Effector memory CD8-positive, alpha-beta T cell (primary cell): ENCODE results near the gene FZD2.

Experiments
- ATAC-seq: fragments of 150-1000 bp; cut with Tn5 transposase; replicated peaks from 2 replicates; pipeline ENCODE4 v1.10.0; 2021; ENCODE audit warnings: mild to moderate bottlenecking, moderate library complexity
- DNase-seq, 3 experiments: peaks; one replicate each; pipeline ENCODE4 v3.0.0; 2021
- H3K27ac Mint-ChIP-seq, 2 donors: one replicate each; pipeline ENCODE4 v1.8.0; 2022; ENCODE audit warnings: mild to moderate bottlenecking in 2 of 2, mixed read lengths in 2 of 2, moderate library complexity in 2 of 2
- H3K27me3 Mint-ChIP-seq, 2 donors: one replicate each; pipeline ENCODE4 v1.8.0; 2022; ENCODE audit warnings: mixed read lengths in 2 of 2
- H3K36me3 Mint-ChIP-seq: one replicate; pipeline ENCODE4 v1.8.0; 2022; ENCODE audit warnings: mild to moderate bottlenecking, moderate library complexity, mixed read lengths; ENCODE audit not compliant: insufficient read depth
- H3K4me1 Mint-ChIP-seq, 2 donors: one replicate each; pipeline ENCODE4 v1.8.0; 2022; ENCODE audit warnings: low read depth in 2 of 2, mixed read lengths in 2 of 2
- H3K4me3 Mint-ChIP-seq, 2 donors: one replicate each; pipeline ENCODE4 v1.8.0; 2022; ENCODE audit warnings: mild to moderate bottlenecking in 2 of 2, mixed read lengths in 2 of 2, moderate library complexity in 2 of 2
- H3K9me3 Mint-ChIP-seq, 2 donors: one replicate each; pipeline ENCODE4 v1.8.0; 2022; ENCODE audit warnings: mixed read lengths in 2 of 2

The FZD2 gene

GRCh38 chr17:44599298-44600175 is 42.3 kb downstream of the FZD2 start:
- ATAC-seq (no peak), DNase-seq (no peak)
- peaks cover 32 to 50% of the 10 kb centered on the region in 2 donors for H3K27me3 Mint-ChIP-seq
- peaks cover 3% of the 10 kb centered on the region for H3K36me3 Mint-ChIP-seq
- no peaks in the 10 kb centered on the region for H3K4me1 Mint-ChIP-seq
- no peak overlapping the region for H3K4me3 Mint-ChIP-seq
- H3K9me3 Mint-ChIP-seq = no peaks in the 10 kb centered on the region
- H3K27ac Mint-ChIP-seq = no peak overlapping the region

GRCh38 chr17:44601539-44601938 is 44.3 kb downstream of the FZD2 start:
- no peaks in the 10 kb centered on the region for H3K4me1 Mint-ChIP-seq
- H3K36me3 Mint-ChIP-seq = peaks cover 3% of the 10 kb centered on the region
- DNase-seq (no peak), ATAC-seq (no peak)
- no peak overlapping the region for H3K4me3 Mint-ChIP-seq
- H3K27ac Mint-ChIP-seq = no peak overlapping the region
- H3K27me3 Mint-ChIP-seq = peaks cover 36 to 54% of the 10 kb centered on the region in 2 donors
- no peaks in the 10 kb centered on the region for H3K9me3 Mint-ChIP-seq

- H3K27me3 Mint-ChIP-seq = peaks cover 36 to 59% of the 10 kb centered on the region in 2 donors
- no peak for DNase-seq
- H3K4me1 Mint-ChIP-seq = no peaks in the 10 kb centered on the region
- H3K9me3 Mint-ChIP-seq = no peaks in the 10 kb centered on the region
- no peak overlapping the region for H3K27ac Mint-ChIP-seq
- no peak overlapping the region for H3K4me3 Mint-ChIP-seq
- ATAC-seq = no peak
- H3K36me3 Mint-ChIP-seq = peaks cover 3% of the 10 kb centered on the region
Measured at GRCh38 chr17:44601973-44602372, 44.7 kb downstream of the FZD2 start.

GRCh38 chr17:44602390-44602789 is 45.1 kb downstream of the FZD2 start:
- H3K4me1 Mint-ChIP-seq = no peaks in the 10 kb centered on the region
- H3K27me3 Mint-ChIP-seq = peaks cover 33 to 62% of the 10 kb centered on the region in 2 donors
- DNase-seq (no peak), ATAC-seq (no peak)
- H3K36me3 Mint-ChIP-seq = peaks cover 3% of the 10 kb centered on the region
- no peaks in the 10 kb centered on the region for H3K9me3 Mint-ChIP-seq
- no peak overlapping the region for H3K27ac Mint-ChIP-seq
- H3K4me3 Mint-ChIP-seq = no peak overlapping the region

- peaks cover 3% of the 10 kb centered on the region for H3K36me3 Mint-ChIP-seq
- H3K27me3 Mint-ChIP-seq = peaks cover 27 to 62% of the 10 kb centered on the region in 2 donors
- no peaks in the 10 kb centered on the region for H3K9me3 Mint-ChIP-seq
- DNase-seq (no peak), ATAC-seq (no peak)
- H3K4me1 Mint-ChIP-seq = no peaks in the 10 kb centered on the region
- no peak overlapping the region for H3K4me3 Mint-ChIP-seq
- no peak overlapping the region for H3K27ac Mint-ChIP-seq
Measured at GRCh38 chr17:44602970-44603369, 45.7 kb downstream of the FZD2 start.

GRCh38 chr17:44604116-44604761 is 47.0 kb downstream of the FZD2 start:
- H3K27ac Mint-ChIP-seq = no peak overlapping the region
- no peaks in the 10 kb centered on the region for H3K4me1 Mint-ChIP-seq
- H3K4me3 Mint-ChIP-seq = no peak overlapping the region

GRCh38 chr17:44604768-44605485 is 47.6 kb downstream of the FZD2 start:
- no peaks in the 10 kb centered on the region for H3K9me3 Mint-ChIP-seq
- DNase-seq (no peak), ATAC-seq (no peak)
- no peak overlapping the region for H3K27ac Mint-ChIP-seq
- H3K4me3 Mint-ChIP-seq = no peak overlapping the region
- H3K27me3 Mint-ChIP-seq = peaks cover 26 to 59% of the 10 kb centered on the region in 2 donors
- H3K4me1 Mint-ChIP-seq = no peaks in the 10 kb centered on the region
- peaks cover 3% of the 10 kb centered on the region for H3K36me3 Mint-ChIP-seq

More at GRCh38 chr17:44604116-44604761, 47.0 kb downstream of the FZD2 start:
- no peaks in the 10 kb centered on the region for H3K9me3 Mint-ChIP-seq
- DNase-seq (no peak), ATAC-seq (no peak)
- H3K36me3 Mint-ChIP-seq = peaks cover 3% of the 10 kb centered on the region
- peaks cover 31 to 58% of the 10 kb centered on the region in 2 donors for H3K27me3 Mint-ChIP-seq

DNA sequence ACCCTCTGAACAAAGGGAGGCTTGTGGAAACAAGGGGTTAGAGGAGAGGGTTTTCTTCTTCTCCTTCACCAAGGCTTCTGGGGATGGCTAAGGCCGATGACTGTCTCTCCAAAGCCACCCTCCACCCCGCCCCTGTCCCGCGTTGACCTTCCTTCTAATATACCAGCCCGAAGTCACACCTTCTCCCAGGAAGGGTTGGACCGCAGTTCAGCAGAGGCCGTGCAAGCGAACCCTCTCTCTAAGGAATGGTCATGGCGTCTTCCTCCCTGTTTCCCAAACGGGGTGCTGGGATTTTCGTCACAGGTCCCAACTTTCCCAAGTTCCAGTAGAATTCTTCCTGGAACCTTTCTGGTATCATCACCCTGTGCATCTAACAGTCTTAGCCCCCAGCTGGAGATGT is 49.4 kb downstream of the FZD2 start:
- H3K27me3 Mint-ChIP-seq = peaks cover 24 to 72% of the 10 kb centered on the region in 2 donors
- no peaks in the 10 kb centered on the region for H3K4me1 Mint-ChIP-seq
- ATAC-seq = no peak
- no peak overlapping the region for H3K4me3 Mint-ChIP-seq
- no peaks in the 10 kb centered on the region for H3K9me3 Mint-ChIP-seq
- H3K27ac Mint-ChIP-seq = no peak overlapping the region
- DNase-seq = no peak
- no peaks in the 10 kb centered on the region for H3K36me3 Mint-ChIP-seq

DNA sequence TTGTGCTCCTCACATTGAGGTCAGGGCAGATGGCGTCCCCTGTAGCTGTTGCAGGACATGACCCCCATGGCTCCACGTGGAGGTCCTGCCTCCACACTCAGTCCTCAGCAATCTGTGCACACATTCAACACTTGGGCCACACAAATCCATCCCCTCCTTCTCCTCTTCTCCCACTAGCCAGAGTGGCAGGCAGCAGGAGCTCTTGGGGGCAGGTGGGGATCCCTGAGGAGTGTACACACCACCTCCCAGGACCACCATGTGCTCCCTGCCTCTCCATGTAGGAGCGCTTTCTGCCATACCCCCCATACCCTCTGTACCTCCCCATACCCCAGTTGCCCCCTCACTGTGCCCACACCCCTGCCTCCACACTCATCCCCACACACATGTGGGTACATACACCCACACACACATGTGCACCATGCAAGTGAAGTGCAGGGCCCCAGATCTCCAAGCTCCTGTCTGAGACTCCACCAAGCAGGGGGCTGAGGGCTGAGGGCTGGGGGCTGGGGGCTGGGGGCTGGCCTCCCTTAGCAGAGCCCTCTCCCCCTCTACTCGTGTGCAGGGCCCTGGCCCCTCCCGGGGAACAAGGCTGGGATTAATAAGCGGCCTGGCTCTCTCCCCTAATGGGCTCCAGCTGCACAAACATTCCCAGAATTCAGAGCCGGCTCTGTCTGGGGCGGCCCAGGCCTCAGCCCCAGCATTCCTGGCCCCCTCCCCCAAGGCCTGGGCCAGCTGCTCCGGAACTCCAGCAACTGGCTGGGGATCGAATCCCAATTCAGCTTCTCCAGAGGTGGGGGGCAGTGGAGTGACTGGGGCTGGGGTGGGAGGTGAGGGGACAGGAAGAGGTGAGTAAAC is 50.8 kb downstream of the FZD2 start:
- ATAC-seq = no peak
- no peak overlapping the region for H3K4me3 Mint-ChIP-seq
- H3K4me1 Mint-ChIP-seq = no peaks in the 10 kb centered on the region
- no peak for DNase-seq
- H3K36me3 Mint-ChIP-seq = no peaks in the 10 kb centered on the region
- H3K9me3 Mint-ChIP-seq = no peaks in the 10 kb centered on the region
- peaks cover 26 to 73% of the 10 kb centered on the region in 2 donors for H3K27me3 Mint-ChIP-seq
- H3K27ac Mint-ChIP-seq = no peak overlapping the region

DNA sequence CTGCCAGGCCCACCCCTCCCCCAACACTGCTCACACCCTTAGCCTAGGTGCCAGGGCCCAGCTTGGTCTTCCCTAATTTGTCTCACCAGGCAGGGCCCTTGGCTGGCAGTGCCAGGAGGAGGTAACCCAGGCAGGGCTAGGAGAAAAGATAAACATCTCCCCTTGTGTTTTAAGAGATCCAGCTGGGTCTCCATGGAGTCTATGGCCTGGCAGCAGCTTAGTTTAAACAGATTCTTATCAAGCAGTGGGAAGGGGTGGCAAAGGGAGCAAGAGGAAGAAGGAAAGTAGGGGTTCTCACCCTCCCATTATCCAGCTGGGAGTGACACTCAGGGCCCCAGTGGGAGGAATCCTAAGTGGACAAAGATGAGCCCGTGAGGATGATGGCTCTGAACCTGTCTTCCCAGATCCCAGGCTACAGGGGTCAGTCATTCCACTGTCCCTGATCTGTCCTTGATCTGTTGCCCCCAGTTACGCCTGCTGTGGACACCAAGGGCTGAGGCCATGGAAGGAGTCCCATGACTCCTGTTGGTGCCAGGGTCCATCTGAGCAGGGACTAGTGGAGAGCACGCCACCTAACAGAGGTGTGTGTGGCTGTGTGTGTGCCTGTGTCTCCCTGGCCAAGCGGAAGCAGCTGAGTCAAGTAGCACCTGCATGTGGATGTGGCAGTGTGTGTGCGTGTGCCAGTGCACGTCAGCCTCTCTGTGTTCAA is 51.6 kb downstream of the FZD2 start:
- peaks cover 28 to 78% of the 10 kb centered on the region in 2 donors for H3K27me3 Mint-ChIP-seq
- H3K4me1 Mint-ChIP-seq = no peaks in the 10 kb centered on the region
- ATAC-seq (no peak), DNase-seq (no peak)
- no peaks in the 10 kb centered on the region for H3K9me3 Mint-ChIP-seq
- no peak overlapping the region for H3K27ac Mint-ChIP-seq
- H3K4me3 Mint-ChIP-seq = no peak overlapping the region
- no peaks in the 10 kb centered on the region for H3K36me3 Mint-ChIP-seq

- Mint-ChIP-seq H3K36me3 (no peaks in the 10 kb centered on the region), H3K4me3 (no peak overlapping the region), H3K27me3 (peaks cover 41 to 84% of the 10 kb centered on the region in 2 donors), H3K4me1 (no peaks in the 10 kb centered on the region), H3K9me3 (no peaks in the 10 kb centered on the region), H3K27ac (no peak overlapping the region)
- ATAC-seq = no peak
- no peak for DNase-seq
Measured at GRCh38 chr17:44610331-44610730, 53.0 kb downstream of the FZD2 start.
